SU-DHL-6 (cell line): ENCODE data around the gene SETD9.

Source experiments
- H2AFZ ChIP-seq: fragments of 200-600 bp; sonication (generic); 2 replicates; pipeline ENCODE4 v1.6.1; 2014; ENCODE audit warnings: low read depth, mild to moderate bottlenecking, moderate library complexity, mixed read lengths, antibody characterized with exemption, low read length; ENCODE audit not compliant: severe bottlenecking
- H3F3A ChIP-seq: fragments of 200-600 bp; shearing (Covaris generic); 2 replicates; pipeline ENCODE4 v1.6.0; 2016; ENCODE audit warnings: antibody characterized with exemption, mild to moderate bottlenecking; ENCODE audit not compliant: insufficient read depth
- H3K27ac ChIP-seq: fragments of 200-600 bp; sonication (generic); 2 replicates; pipeline ENCODE4 v1.5.1; 2016; ENCODE audit warnings: low read depth, mild to moderate bottlenecking, low read length, moderate library complexity, mixed read lengths
- H3K27me3 ChIP-seq: fragments of 200-600 bp; sonication (generic), shearing (Covaris generic); 2 replicates; pipeline ENCODE4 v1.6.0; 2014; ENCODE audit warnings: mild to moderate bottlenecking, low read length
- H3K36me3 ChIP-seq: fragments of 200-600 bp; sonication (generic); 2 replicates; pipeline ENCODE4 v1.6.1; 2014; ENCODE audit warnings: mild to moderate bottlenecking, low read length, mixed read lengths
- H3K4me2 ChIP-seq: fragments of 300-600, 200-600 bp; shearing (Covaris generic), sonication (generic); 2 replicates; pipeline ENCODE4 v1.6.0; 2014; ENCODE audit warnings: low read length, low read depth, mild to moderate bottlenecking; ENCODE audit not compliant: poor library complexity, severe bottlenecking
- H3K4me3 ChIP-seq: fragments of 200-600 bp; sonication (generic); 2 replicates; pipeline ENCODE4 v1.5.1; 2014; ENCODE audit warnings: antibody characterized with exemption, low read length, mild to moderate bottlenecking, mixed read lengths; ENCODE audit not compliant: insufficient read depth, poor library complexity, severe bottlenecking
- H3K79me2 ChIP-seq: fragments of 200-600 bp; sonication (generic); 2 replicates; pipeline ENCODE4 v1.6.1; 2014; ENCODE audit warnings: mild to moderate bottlenecking, low read length, moderate library complexity; ENCODE audit not compliant: insufficient read depth
- H3K9ac ChIP-seq: fragments of 200-600 bp; sonication (generic); 2 replicates; pipeline ENCODE4 v1.7.0; 2014; ENCODE audit warnings: mild to moderate bottlenecking, low read length
- H3K9me2 ChIP-seq: fragments of 200-600 bp; sonication (generic); replicated peaks from 2 replicates; pipeline ENCODE4 v1.6.1; 2014; ENCODE audit warnings: low read length; ENCODE audit not compliant: insufficient read depth
- H3K9me3 ChIP-seq: fragments of 200-600 bp; sonication (generic); 2 replicates; pipeline ENCODE4 v1.6.1; 2014; ENCODE audit warnings: low read length, mixed read lengths; ENCODE audit not compliant: insufficient read depth
- H4K20me1 ChIP-seq: fragments of 200-600 bp; sonication (generic); 2 replicates; pipeline ENCODE4 v1.6.1; 2014; ENCODE audit warnings: low read depth, mild to moderate bottlenecking, antibody characterized with exemption, low read length, moderate library complexity, mixed read lengths
- CTCF ChIP-seq: fragments of 200-600 bp; sonication (generic); IDR thresholded peaks from one replicate; pipeline ENCODE4 v1.5.1; 2017; ENCODE audit warnings: antibody characterized with exemption, mild to moderate bottlenecking, low read length, moderate library complexity; ENCODE audit not compliant: insufficient read depth, poor library complexity, severe bottlenecking
- EZH2phosphoT487 ChIP-seq: fragments of 200-600 bp; sonication (generic), shearing (Covaris generic); conservative IDR thresholded peaks from 2 replicates; pipeline ENCODE4 v1.6.1; 2018; ENCODE audit warnings: mild to moderate bottlenecking, antibody characterized with exemption, low read length, moderate library complexity, mixed read lengths

The SETD9 gene

GRCh38 chr5:56898213-56898612 is 11.2 kb upstream of the SETD9 start:
- Histone ChIP-seq H3K9me3 (no peaks in the 10 kb centered on the region), H3K27me3 (no peaks in the 10 kb centered on the region), H3K79me2 (no peaks in the 10 kb centered on the region), H3K4me2 (no peak overlapping the region), H3K4me3 (no peak overlapping the region), H3K36me3 (peaks cover 11% of the 10 kb centered on the region; the same call in 1 of the 2 replicates), H3K9ac (no peak overlapping the region), H4K20me1 (no peaks in the 10 kb centered on the region), H3K9me2 (no peaks in the 10 kb centered on the region), H3F3A (no peaks in the 10 kb centered on the region), H3K27ac (no peak overlapping the region), H2AFZ (no peak overlapping the region)
- TF ChIP-seq EZH2phosphoT487 (no peak), CTCF (no peak)

- no peaks in the 10 kb centered on the region for H3F3A ChIP-seq
- H4K20me1 ChIP-seq: no peaks in the 10 kb centered on the region
- no peaks in the 10 kb centered on the region for H3K9me2 ChIP-seq
- H3K4me2 ChIP-seq: no peak overlapping the region
- no peaks in the 10 kb centered on the region for H3K9me3 ChIP-seq
- H2AFZ ChIP-seq: no peak overlapping the region
- no peak overlapping the region for H3K27ac ChIP-seq
- H3K9ac ChIP-seq: no peak overlapping the region
- no peaks in the 10 kb centered on the region for H3K27me3 ChIP-seq
- no peak for TF ChIP-seq EZH2phosphoT487
- no peak for TF ChIP-seq CTCF
- H3K36me3 ChIP-seq: no peaks in the 10 kb centered on the region
- H3K4me3 ChIP-seq: no peak overlapping the region
- no peaks in the 10 kb centered on the region for H3K79me2 ChIP-seq
These were observed 9.0 kb upstream of the SETD9 start for GRCh38 chr5:56900395-56900794.

GRCh38 chr5:56900858-56901578 is 8.4 kb upstream of the SETD9 start:
- Histone ChIP-seq H3K4me2 (no peak overlapping the region), H3K9ac (no peak overlapping the region), H3K4me3 (no peak overlapping the region), H3K27me3 (no peaks in the 10 kb centered on the region), H4K20me1 (no peaks in the 10 kb centered on the region), H3K36me3 (no peaks in the 10 kb centered on the region), H3K9me2 (no peaks in the 10 kb centered on the region), H3K79me2 (no peaks in the 10 kb centered on the region), H3K9me3 (no peaks in the 10 kb centered on the region), H2AFZ (no peak overlapping the region), H3K27ac (no peak overlapping the region), H3F3A (no peaks in the 10 kb centered on the region)
- TF ChIP-seq CTCF: peak; percentile 29
- TF ChIP-seq EZH2phosphoT487: no peak
